ENCODE data around the gene WNT11. TPM values are rescaled to one million over a fixed set of nuclear protein-coding genes. Genes with fewer than 3 reads are reported as not detected.

The WNT11 gene
- total RNA-seq, 2 experiments from 2014 or later = not detected

DNA sequence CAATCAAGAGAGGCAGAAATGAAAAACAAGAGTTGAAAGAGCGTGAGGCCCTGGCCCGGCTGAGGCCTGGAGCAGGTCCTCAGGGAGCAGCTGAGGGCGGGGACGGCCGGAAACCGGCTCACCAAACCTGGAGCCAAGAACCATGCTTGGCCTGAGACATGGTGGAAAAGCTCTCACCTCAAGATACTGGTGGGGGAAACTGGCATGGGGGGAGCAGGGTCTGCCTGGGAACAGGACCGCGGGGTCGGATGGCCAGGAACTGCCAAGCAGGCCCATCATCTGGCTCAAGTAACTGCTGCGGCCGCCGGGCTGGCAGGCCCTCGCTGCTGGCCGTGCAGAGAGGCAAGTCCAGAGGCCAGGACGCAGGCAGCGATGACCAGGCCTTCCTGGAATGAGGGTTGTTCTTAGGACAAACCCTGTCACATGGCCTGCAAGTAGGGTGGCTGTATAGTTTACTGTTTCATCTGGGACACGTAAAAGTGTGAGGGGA is 18.9 kb upstream of the WNT11 start:
- Mint-ChIP-seq H3K9me3 (no peaks in the 10 kb centered on the region), H3K27me3 (peaks cover 6% of the 10 kb centered on the region), H3K4me1 (peaks cover 5% of the 10 kb centered on the region), H3K36me3 (ENCODE audit: low read depth) (no peaks in the 10 kb centered on the region), H3K4me3 (no peak overlapping the region), H3K27ac (no peak overlapping the region)
- CTCF ChIA-PET = interaction anchor here (1.3 to 1.9 kb wide), 2 partner anchors 9 to 18 kb away, joined by 3 to 5 read pairs; no protein-coding TSS in a partner anchor
- POLR2A ChIA-PET = no interaction called here
- no peak for DNase-seq

- H3K4me1 Mint-ChIP-seq = peaks cover 5% of the 10 kb centered on the region
- ChIA-PET CTCF (interaction anchor here (0.7 to 1.9 kb wide), 6 partner anchors 10 to 52 kb away, joined by 3 to 5 read pairs (median 3); no protein-coding TSS in a partner anchor), POLR2A (no interaction called here)
- no peak for DNase-seq
- H3K27ac Mint-ChIP-seq = no peak overlapping the region
- peaks cover 6% of the 10 kb centered on the region for H3K27me3 Mint-ChIP-seq
- no peaks in the 10 kb centered on the region for H3K9me3 Mint-ChIP-seq
- H3K4me3 Mint-ChIP-seq = no peak overlapping the region
- H3K36me3 Mint-ChIP-seq (ENCODE audit: low read depth) = no peaks in the 10 kb centered on the region
These were observed 18.3 kb upstream of the WNT11 start for GRCh38 chr11:76224461-76225121.

DNA sequence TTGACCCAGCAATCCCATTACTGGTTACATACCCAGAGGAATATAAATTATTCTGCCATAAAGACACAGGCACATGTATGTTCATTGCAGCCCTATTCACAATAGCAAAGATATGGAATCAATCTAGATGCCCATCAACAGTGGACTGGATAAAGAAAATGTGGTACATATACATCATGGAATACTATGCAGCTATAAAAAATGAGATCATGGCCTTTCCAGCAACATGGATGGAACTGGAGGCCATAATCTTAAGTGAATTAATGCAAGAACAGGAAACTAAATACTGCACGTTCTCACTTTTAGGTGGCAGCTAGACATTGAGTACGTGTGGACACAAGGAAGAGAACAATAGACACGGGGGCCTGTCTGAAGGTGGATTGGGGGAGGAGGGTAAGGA is 15.1 kb upstream of the WNT11 start:
- CTCF ChIA-PET = interaction anchor here (0.7 kb wide), 1 partner anchor 9 kb away, joined by 3 read pairs; no protein-coding TSS in a partner anchor
- H3K27ac Mint-ChIP-seq = no peak overlapping the region
- DNase-seq = no peak
- no peaks in the 10 kb centered on the region for H3K4me1 Mint-ChIP-seq
- peaks cover 5% of the 10 kb centered on the region for H3K27me3 Mint-ChIP-seq
- H3K36me3 Mint-ChIP-seq (ENCODE audit: low read depth) = no peaks in the 10 kb centered on the region
- POLR2A ChIA-PET = no interaction called here
- no peak overlapping the region for H3K4me3 Mint-ChIP-seq
- no peaks in the 10 kb centered on the region for H3K9me3 Mint-ChIP-seq

GRCh38 chr11:76219243-76219642 is 12.9 kb upstream of the WNT11 start:
- Mint-ChIP-seq H3K27ac (no peak overlapping the region), H3K9me3 (no peaks in the 10 kb centered on the region), H3K4me1 (no peaks in the 10 kb centered on the region), H3K4me3 (no peak overlapping the region), H3K27me3 (peaks cover 8% of the 10 kb centered on the region), H3K36me3 (ENCODE audit: low read depth) (no peaks in the 10 kb centered on the region)
- POLR2A ChIA-PET = no interaction called here
- CTCF ChIA-PET = interaction anchor here (0.8 to 4.4 kb wide), 4 partner anchors 9 to 39 kb away, joined by 3 to 39 read pairs (median 4); no protein-coding TSS in a partner anchor
- no peak for DNase-seq

DNA sequence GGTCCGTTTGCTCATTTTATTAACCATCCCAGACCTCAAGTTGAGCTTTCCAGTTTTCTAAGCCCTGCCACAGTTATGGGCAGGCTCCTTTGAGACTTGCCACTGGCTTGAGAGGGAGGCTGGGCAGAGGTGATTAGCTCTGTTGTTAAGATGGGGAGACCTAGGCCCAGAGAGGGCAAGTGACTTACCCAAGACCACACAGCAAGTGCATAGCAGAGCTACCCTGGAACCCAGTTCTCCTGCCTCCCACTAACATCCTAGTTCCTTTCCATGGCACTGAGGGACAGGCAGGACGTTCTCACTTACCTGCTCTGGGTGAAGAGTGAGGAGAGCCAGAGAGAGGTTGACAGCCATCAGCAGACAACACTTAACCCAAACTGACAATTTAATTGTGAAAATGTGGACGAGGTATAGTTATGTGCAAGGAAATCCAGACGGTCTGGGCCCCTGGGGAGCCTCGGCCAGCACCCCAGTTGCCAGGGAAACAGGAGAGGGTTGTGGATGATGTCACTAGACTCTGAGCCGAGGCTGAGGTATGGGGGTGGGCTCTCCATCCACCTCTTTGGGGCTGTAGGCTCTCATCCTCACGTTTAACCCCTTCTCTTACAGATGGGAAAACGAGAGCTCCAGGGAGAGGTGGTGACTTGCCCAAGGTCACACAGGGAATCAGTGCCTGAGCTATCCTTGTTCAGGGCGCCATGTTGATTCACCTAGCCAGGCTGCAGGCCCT is 12.3 kb upstream of the WNT11 start:
- Mint-ChIP-seq H3K36me3 (ENCODE audit: low read depth) (no peaks in the 10 kb centered on the region), H3K27ac (no peak overlapping the region), H3K27me3 (peaks cover 11% of the 10 kb centered on the region), H3K4me1 (no peaks in the 10 kb centered on the region), H3K4me3 (no peak overlapping the region), H3K9me3 (no peaks in the 10 kb centered on the region)
- no peak for DNase-seq
- ChIA-PET CTCF (interaction anchor here (0.8 to 4.4 kb wide), 3 partner anchors 10 to 38 kb away, joined by 3 to 39 read pairs (median 4); no protein-coding TSS in a partner anchor), POLR2A (interaction anchor here (0.5 kb wide), 1 partner anchor 16 kb away, joined by 3 read pairs; no protein-coding TSS in a partner anchor)

GRCh38 chr11:76217653-76218160 is 11.4 kb upstream of the WNT11 start:
- H3K4me3 Mint-ChIP-seq = no peak overlapping the region
- POLR2A ChIA-PET = interaction anchor here (0.5 kb wide), 1 partner anchor 17 kb away, joined by 3 read pairs; no protein-coding TSS in a partner anchor
- no peak for DNase-seq
- CTCF ChIA-PET = interaction anchor here (4.4 kb wide), 1 partner anchor 9 kb away, joined by 39 read pairs; no protein-coding TSS in a partner anchor
- H3K27me3 Mint-ChIP-seq = peaks cover 18% of the 10 kb centered on the region
- H3K27ac Mint-ChIP-seq = no peak overlapping the region
- H3K36me3 Mint-ChIP-seq (ENCODE audit: low read depth) = no peaks in the 10 kb centered on the region
- H3K4me1 Mint-ChIP-seq = no peaks in the 10 kb centered on the region
- H3K9me3 Mint-ChIP-seq = no peaks in the 10 kb centered on the region

DNA sequence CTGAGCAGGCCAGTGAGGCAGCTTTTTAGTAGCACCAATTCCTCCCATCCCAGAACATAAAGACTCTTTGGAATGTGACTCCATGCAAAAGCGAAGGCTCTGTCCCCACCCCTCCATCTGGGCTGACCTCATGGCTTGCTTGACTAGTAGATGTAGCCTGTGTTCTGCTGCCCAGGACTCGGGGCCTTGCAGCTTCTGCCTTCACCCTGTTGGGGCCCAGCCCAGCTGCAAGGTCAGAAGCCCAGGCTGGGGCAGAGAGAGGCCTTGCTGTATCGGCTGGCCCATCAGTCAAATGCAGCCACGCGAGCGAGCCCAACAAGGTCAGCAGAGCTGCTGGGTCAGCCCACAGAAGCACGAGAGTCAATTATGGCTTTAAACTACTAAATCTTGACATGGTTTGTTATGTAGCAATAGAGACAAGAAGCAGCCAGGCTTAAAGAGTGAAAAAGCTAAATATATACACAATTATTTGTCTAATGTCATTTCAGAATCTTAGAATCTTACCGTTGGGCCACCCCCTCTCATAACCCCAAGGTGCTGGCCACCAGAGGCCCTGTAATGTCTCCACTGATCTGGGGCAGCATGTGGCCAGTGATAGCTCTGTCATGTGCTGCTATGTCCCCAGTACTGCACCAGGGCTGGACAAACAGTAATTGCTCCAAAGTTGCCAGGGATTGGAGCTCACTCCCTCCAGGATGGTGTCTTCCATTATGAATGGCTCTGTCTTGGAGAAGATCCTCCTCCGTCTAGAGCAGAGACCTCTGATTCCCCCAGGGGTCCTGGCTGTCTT is 10.4 kb upstream of the WNT11 start:
- no peak overlapping the region for H3K27ac Mint-ChIP-seq
- H3K36me3 Mint-ChIP-seq (ENCODE audit: low read depth) = no peaks in the 10 kb centered on the region
- H3K4me1 Mint-ChIP-seq = no peaks in the 10 kb centered on the region
- H3K4me3 Mint-ChIP-seq = no peak overlapping the region
- no peaks in the 10 kb centered on the region for H3K9me3 Mint-ChIP-seq
- DNase-seq = no peak
- ChIA-PET CTCF (interaction anchor here (1.3 to 4.4 kb wide), 2 partner anchors 8 to 10 kb away, joined by 3 to 39 read pairs; no protein-coding TSS in a partner anchor), POLR2A (no interaction called here)
- peaks cover 23% of the 10 kb centered on the region for H3K27me3 Mint-ChIP-seq

GRCh38 chr11:76215941-76216340 is 9.6 kb upstream of the WNT11 start:
- H3K9me3 Mint-ChIP-seq = no peaks in the 10 kb centered on the region
- CTCF ChIA-PET = interaction anchor here (1.3 to 4.4 kb wide), 2 partner anchors 7 to 11 kb away, joined by 3 to 39 read pairs; no protein-coding TSS in a partner anchor
- peaks cover 30% of the 10 kb centered on the region for H3K27me3 Mint-ChIP-seq
- H3K27ac Mint-ChIP-seq = no peak overlapping the region
- H3K36me3 Mint-ChIP-seq (ENCODE audit: low read depth) = no peaks in the 10 kb centered on the region
- no peak overlapping the region for H3K4me3 Mint-ChIP-seq
- DNase-seq = no peak
- POLR2A ChIA-PET = no interaction called here
- no peaks in the 10 kb centered on the region for H3K4me1 Mint-ChIP-seq

DNA sequence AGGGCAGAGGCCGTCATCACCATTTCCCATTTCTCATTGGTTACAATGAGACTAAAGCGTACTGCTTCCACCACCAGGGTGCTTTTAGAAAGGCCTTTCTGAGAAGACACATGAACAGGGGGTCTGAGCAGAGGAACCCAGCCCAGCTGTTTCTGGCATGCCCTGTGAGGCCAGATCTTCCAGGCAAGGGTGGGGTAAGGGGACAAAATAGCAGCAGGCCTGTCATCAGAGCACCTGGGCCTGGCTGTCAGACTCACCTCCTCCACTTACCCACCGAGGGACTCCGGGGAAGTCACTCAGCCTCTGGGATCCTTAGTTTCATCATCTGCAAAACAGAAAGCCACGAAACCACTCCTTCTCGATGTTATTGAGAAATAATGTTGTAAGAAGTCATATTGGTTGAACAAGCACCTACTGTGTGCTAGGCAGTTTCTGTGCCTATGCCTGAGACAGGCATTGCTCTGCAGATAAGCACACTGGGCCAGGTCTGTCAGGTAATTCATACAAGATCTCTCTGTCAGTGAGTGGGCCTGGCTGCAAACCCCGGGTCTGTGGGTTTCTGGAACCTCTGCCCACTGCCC is 8.8 kb upstream of the WNT11 start:
- ChIA-PET POLR2A (no interaction called here), CTCF (interaction anchor here (1.3 kb wide), 1 partner anchor 11 kb away, joined by 3 read pairs; no protein-coding TSS in a partner anchor)
- DNase-seq = no peak
- Mint-ChIP-seq H3K4me1 (peaks cover 2% of the 10 kb centered on the region), H3K36me3 (ENCODE audit: low read depth) (no peaks in the 10 kb centered on the region), H3K9me3 (no peaks in the 10 kb centered on the region), H3K27ac (no peak overlapping the region), H3K27me3 (peaks cover 33% of the 10 kb centered on the region), H3K4me3 (no peak overlapping the region)

- no peak for DNase-seq
- POLR2A ChIA-PET = no interaction called here
- H3K9me3 Mint-ChIP-seq = no peaks in the 10 kb centered on the region
- no peak overlapping the region for H3K27ac Mint-ChIP-seq
- CTCF ChIA-PET = no interaction called here
- H3K36me3 Mint-ChIP-seq (ENCODE audit: low read depth) = no peaks in the 10 kb centered on the region
- H3K4me3 Mint-ChIP-seq = no peak overlapping the region
- peaks cover 37% of the 10 kb centered on the region for H3K27me3 Mint-ChIP-seq
- peaks cover 2% of the 10 kb centered on the region for H3K4me1 Mint-ChIP-seq
These were observed 7.9 kb upstream of the WNT11 start for GRCh38 chr11:76214186-76214585.

DNA sequence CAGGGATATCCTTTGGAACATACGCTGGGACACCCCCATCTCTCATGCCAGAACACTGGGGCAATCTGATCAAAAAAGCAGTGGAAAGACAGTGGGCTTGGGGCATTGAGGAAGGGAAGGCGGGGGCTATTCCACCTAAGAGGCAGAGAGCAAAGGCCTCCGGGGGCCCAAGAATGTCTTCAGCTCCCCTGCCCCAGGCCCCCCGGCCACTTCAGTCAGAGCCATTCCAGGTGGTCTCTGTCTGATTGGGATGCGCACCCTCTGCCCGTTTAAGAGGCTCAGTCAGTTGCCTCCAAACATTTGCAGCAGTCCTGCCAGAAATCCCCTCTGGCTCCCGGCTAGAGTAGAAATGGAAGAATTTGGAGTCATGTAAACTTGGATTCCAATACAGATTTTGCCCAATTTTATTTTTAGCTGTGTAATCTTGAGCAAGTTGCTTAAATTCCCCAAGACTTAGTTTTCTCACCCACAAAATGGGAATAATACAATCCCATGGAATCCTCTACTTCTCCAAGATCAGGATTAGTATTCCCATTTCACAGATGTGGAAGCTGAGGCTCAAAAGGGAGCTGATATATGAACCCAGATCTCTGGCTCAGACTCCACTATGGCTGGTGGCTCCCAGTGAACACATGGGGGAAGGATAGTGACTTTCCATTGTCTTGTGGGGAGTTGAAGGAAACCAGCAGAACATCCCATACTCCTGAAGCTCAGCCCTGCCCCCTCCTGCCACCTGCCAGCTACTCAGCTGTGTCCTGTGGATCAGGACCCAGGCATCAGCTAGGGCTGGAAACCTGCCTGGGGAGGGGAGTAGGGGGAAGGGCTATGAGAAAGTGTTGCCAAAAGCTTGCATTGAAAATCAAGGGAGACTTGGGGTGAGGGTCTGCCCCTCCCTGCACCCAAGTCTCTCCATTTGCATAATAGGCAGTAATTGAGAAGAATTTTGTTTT is 6.1 kb upstream of the WNT11 start:
- CTCF ChIA-PET = interaction anchor here (1.0 to 1.2 kb wide), 3 partner anchors 16 to 135 kb away, joined by 3 to 5 read pairs (median 3); no protein-coding TSS in a partner anchor
- no peak overlapping the region for H3K4me3 Mint-ChIP-seq
- POLR2A ChIA-PET = no interaction called here
- H3K27me3 Mint-ChIP-seq = peaks cover 51% of the 10 kb centered on the region
- no peak for DNase-seq
- H3K27ac Mint-ChIP-seq = no peak overlapping the region
- H3K9me3 Mint-ChIP-seq = no peaks in the 10 kb centered on the region
- no peaks in the 10 kb centered on the region for H3K36me3 Mint-ChIP-seq (ENCODE audit: low read depth)
- H3K4me1 Mint-ChIP-seq = peaks cover 9% of the 10 kb centered on the region

Data from activated CD4-positive, alpha-beta T cell treated with anti-CD3 and anti-CD28 coated beads, Interleukin-2, amount 10 ng/mL, durations not matched to agents 7 days and 5 days (primary cell).